Cardiac muscle cell (in vitro differentiated cells and primary cell): ENCODE results near the gene CLTB. TPM values are rescaled to one million over a fixed set of nuclear protein-coding genes. Genes with fewer than 3 reads are reported as not detected.
"Not testable (repeated sequence)": the region's sequence is repeated elsewhere in the genome, so short reads cannot be mapped to it uniquely, and the experiment has no call there.

Source experiments
- DNase-seq, 2 donors: peaks; one replicate each; pipeline versions ENCODE4 v3.0.0 to v3.0.0-alpha.2; 2010 to 2017; ENCODE audit warnings: low read depth in 1 of 2, low spot score in 1 of 2
- H3K27ac ChIP-seq: fragments of 200-600 bp; sonication (generic); 2 replicates; pipeline ENCODE4 v1.5.1; 2016
- H3K27me3 ChIP-seq: fragments of 200-600 bp; sonication (generic); 2 replicates; pipeline ENCODE4 v1.6.0; 2016; ENCODE audit warnings: control low read depth
- H3K36me3 ChIP-seq: fragments of 200-600 bp; sonication (generic); 2 replicates; pipeline ENCODE4 v1.5.1; 2016; ENCODE audit warnings: control low read depth
- H3K4me1 ChIP-seq: fragments of 200-600 bp; sonication (generic); 2 replicates; pipeline ENCODE4 v1.8.1; 2017; ENCODE audit warnings: low read depth, mild to moderate bottlenecking, mixed run types
- H3K4me3 ChIP-seq: fragments of 200-600 bp; sonication (generic); 2 replicates; pipeline ENCODE4 v1.5.1; 2016; ENCODE audit warnings: mild to moderate bottlenecking
- H3K9me3 ChIP-seq: fragments of 200-600 bp; sonication (generic); 2 replicates; pipeline ENCODE4 v1.5.1; 2017; ENCODE audit warnings: low read depth, mild to moderate bottlenecking, control low read depth
- CTCF ChIP-seq: IDR thresholded peaks from 2 replicates; pipeline ENCODE4 v1.5.1; 2012; ENCODE audit warnings: low read depth, mild to moderate bottlenecking, low read length
- polyA plus RNA-seq: library from polyadenylated mRNA; unstranded; fragments of >200 nt; fragmentation: Nextera tagmentation; extraction: Ambion mirVana; gene quantifications from 2 replicates; pipeline ENCODE4 v1.2.1, GENCODE V29; 2016
- total RNA-seq: library from RNA; depleted of rRNA; stranded (reverse); fragments of >200 nt; gene quantifications from 2 replicates; pipeline ENCODE4 v1.2.3, GENCODE V29; 2016

The CLTB gene
- total and polyA plus RNA-seq, 2 experiments from 2014 or later: 187 to 222 TPM

- DNase-seq: no peak
- no peak overlapping the region for H3K27ac ChIP-seq
- H3K4me3 ChIP-seq: no peak overlapping the region
- H3K4me1 ChIP-seq: no peaks in the 10 kb centered on the region
- no peaks in the 10 kb centered on the region for H3K27me3 ChIP-seq
- H3K36me3 ChIP-seq: no peaks in the 10 kb centered on the region
- no peaks in the 10 kb centered on the region for H3K9me3 ChIP-seq
- no peak for TF ChIP-seq CTCF
These were observed 7.7 kb downstream of the CLTB start for GRCh38 chr5:176408590-176408989.

GRCh38 chr5:176408252-176408573 is 8.1 kb downstream of the CLTB start:
- not testable (repeated sequence) for H3K27me3 ChIP-seq, H3K4me3 ChIP-seq, H3K4me1 ChIP-seq, DNase-seq, H3K27ac ChIP-seq, H3K36me3 ChIP-seq, H3K9me3 ChIP-seq

- no peak for DNase-seq
- Histone ChIP-seq H3K36me3 (no peaks in the 10 kb centered on the region), H3K27me3 (no peaks in the 10 kb centered on the region)
These were observed 8.7 kb downstream of the CLTB start for GRCh38 chr5:176407456-176408251.

GRCh38 chr5:176406436-176407052 is 9.8 kb downstream of the CLTB start:
- no peak for DNase-seq
- H3K36me3 ChIP-seq: no peaks in the 10 kb centered on the region
- no peak for TF ChIP-seq CTCF
- H3K27me3 ChIP-seq: no peaks in the 10 kb centered on the region
- peaks cover 5% of the 10 kb centered on the region for H3K4me1 ChIP-seq
- no peak overlapping the region for H3K4me3 ChIP-seq
- no peak overlapping the region for H3K27ac ChIP-seq
- no peaks in the 10 kb centered on the region for H3K9me3 ChIP-seq

More at GRCh38 chr5:176407456-176408251, 8.7 kb downstream of the CLTB start:
- no peak for TF ChIP-seq CTCF
- Histone ChIP-seq H3K9me3 (no peaks in the 10 kb centered on the region), H3K27ac (no peak overlapping the region), H3K4me3 (no peak overlapping the region), H3K4me1 (no peaks in the 10 kb centered on the region)

GRCh38 chr5:176405656-176406435 is 10.5 kb downstream of the CLTB start:
- Histone ChIP-seq H3K36me3 (no peaks in the 10 kb centered on the region), H3K27ac (no peak overlapping the region), H3K4me3 (no peak overlapping the region), H3K27me3 (no peaks in the 10 kb centered on the region), H3K4me1 (peaks cover 10% of the 10 kb centered on the region), H3K9me3 (no peaks in the 10 kb centered on the region)
- no peak for DNase-seq
- no peak for TF ChIP-seq CTCF
